PFSK-1 (cell line): ENCODE data around the gene ATXN2.

Experiments used
- FOXP2 ChIP-seq: optimal IDR thresholded peaks from 2 replicates; pipeline ENCODE3; 2011; ENCODE audit warnings: borderline replicate concordance, control low read depth, inconsistent platforms; ENCODE audit not compliant: insufficient read depth; ENCODE audit errors: extremely low read length, extremely low read depth
- POLR2AphosphoS5 ChIP-seq: IDR thresholded peaks from 2 replicates; pipeline ENCODE4 v1.6.1; 2012; ENCODE audit warnings: low read depth, mild to moderate bottlenecking, control low read depth, low read length, moderate library complexity
- SIN3A ChIP-seq: IDR thresholded peaks from 2 replicates; pipeline ENCODE4 v1.6.1; 2012; ENCODE audit warnings: mild to moderate bottlenecking, low read length, moderate library complexity, borderline replicate concordance; ENCODE audit not compliant: insufficient read depth
- TAF1 ChIP-seq: IDR thresholded peaks from 2 replicates; pipeline ENCODE4 v1.6.1; 2012; ENCODE audit warnings: low read length, control low read depth, borderline replicate concordance; ENCODE audit not compliant: insufficient read depth
- TF ChIP-seq, protein P1 (sequence below), 2 experiments: IDR thresholded peaks; 2 replicates each; pipeline versions ENCODE4 v1.6.1 to v1.8.0; 2011 to 2012; ENCODE audit warnings: low read depth in 2 of 2, low read length in 2 of 2, control low read depth in 1 of 2, inconsistent platforms in 1 of 2, mild to moderate bottlenecking in 1 of 2, moderate library complexity in 1 of 2; ENCODE audit not compliant: insufficient read depth in 1 of 2

Gene ATXN2

DNA sequence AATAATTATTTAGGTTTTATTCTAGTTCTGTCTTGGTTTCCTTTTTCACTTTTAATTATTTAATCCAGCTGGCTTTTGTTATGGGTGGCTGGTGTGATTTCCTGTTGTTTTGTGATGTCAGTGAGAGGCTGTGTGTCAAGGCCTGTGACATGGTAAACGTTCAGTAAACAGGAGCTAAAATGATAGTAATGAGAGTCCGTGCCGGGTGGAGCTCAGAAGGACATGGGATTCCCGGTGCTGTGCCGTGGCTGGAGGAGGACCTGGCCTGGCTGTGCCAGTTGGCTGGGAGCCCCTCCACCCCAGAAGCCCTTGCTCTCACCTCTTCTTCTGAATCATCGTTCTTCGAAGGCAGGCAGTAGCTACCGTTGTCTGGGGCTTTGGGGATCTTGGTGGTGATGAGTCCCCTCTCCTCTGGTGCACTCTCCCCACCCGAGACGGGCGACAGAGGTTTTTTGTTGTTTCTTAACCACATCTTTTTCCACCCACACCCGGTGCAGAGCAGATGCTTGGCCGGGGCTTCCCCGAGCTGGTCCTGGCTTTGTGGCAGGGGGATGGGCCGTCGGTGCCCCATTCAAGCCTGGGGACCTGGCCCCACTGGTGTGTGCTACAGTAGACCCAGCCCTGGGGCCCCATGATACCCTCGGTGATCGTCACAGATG is 164.3 kb downstream of the ATXN2 start:
- no peak for TF ChIP-seq POLR2AphosphoS5
- TF ChIP-seq FOXP2 = peak; percentile 74

DNA sequence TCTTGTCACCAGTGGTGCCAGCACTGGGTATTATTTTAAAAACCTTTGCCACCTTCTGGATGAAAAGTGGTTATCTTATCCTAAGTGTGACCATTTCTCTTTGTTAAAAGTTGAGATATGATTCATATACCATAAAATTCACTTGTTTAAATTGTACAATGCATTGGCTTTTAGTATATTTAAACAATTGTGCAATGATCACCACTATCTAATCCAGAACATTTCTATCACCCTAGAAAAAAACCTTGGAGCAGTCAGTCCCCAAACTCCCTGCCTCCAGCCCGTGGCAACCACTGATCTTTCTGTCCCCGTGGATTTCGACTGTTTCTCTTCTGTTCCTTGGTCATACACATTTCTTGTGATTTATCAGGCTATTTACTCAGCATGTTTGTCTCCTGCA is 165.1 kb downstream of the ATXN2 start:
- TF ChIP-seq POLR2AphosphoS5 = no peak
- no peak for TF ChIP-seq SIN3A
- no peak for TF ChIP-seq TAF1
- TF ChIP-seq, protein P1, sequence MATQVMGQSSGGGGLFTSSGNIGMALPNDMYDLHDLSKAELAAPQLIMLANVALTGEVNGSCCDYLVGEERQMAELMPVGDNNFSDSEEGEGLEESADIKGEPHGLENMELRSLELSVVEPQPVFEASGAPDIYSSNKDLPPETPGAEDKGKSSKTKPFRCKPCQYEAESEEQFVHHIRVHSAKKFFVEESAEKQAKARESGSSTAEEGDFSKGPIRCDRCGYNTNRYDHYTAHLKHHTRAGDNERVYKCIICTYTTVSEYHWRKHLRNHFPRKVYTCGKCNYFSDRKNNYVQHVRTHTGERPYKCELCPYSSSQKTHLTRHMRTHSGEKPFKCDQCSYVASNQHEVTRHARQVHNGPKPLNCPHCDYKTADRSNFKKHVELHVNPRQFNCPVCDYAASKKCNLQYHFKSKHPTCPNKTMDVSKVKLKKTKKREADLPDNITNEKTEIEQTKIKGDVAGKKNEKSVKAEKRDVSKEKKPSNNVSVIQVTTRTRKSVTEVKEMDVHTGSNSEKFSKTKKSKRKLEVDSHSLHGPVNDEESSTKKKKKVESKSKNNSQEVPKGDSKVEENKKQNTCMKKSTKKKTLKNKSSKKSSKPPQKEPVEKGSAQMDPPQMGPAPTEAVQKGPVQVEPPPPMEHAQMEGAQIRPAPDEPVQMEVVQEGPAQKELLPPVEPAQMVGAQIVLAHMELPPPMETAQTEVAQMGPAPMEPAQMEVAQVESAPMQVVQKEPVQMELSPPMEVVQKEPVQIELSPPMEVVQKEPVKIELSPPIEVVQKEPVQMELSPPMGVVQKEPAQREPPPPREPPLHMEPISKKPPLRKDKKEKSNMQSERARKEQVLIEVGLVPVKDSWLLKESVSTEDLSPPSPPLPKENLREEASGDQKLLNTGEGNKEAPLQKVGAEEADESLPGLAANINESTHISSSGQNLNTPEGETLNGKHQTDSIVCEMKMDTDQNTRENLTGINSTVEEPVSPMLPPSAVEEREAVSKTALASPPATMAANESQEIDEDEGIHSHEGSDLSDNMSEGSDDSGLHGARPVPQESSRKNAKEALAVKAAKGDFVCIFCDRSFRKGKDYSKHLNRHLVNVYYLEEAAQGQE (IDR thresholded peaks at IDR 0.05; ENCODE audit: insufficient read depth in 1 of 2, low read depth in 2 of 2, low read length in 2 of 2) = no peak
- TF ChIP-seq FOXP2 = no peak

DNA sequence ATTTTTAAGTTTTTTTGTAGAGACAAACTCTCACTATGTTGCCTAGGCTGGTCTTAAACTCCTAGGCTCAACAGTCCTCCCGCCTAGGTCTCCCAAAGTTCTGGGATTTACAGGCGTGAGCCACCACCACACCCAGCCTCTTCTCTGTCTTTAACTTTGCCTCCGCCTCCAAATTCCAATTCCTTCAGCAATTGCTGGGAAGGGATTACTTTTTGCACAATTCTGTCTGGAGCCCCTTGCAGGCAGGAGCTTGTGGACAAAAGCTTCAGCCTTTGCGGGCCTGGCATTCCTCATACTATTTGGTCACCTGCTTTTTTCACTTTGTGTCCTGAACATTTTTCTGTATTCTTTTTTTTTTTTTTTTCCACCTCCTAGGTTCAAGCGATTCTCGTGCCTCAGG is 167.3 kb downstream of the ATXN2 start:
- TF ChIP-seq, protein P1 (IDR thresholded peaks at IDR 0.05; ENCODE audit: insufficient read depth in 1 of 2, low read depth in 2 of 2, low read length in 2 of 2) = no peak
- TF ChIP-seq SIN3A (no peak), FOXP2 (no peak), TAF1 (no peak), POLR2AphosphoS5 (no peak)

DNA sequence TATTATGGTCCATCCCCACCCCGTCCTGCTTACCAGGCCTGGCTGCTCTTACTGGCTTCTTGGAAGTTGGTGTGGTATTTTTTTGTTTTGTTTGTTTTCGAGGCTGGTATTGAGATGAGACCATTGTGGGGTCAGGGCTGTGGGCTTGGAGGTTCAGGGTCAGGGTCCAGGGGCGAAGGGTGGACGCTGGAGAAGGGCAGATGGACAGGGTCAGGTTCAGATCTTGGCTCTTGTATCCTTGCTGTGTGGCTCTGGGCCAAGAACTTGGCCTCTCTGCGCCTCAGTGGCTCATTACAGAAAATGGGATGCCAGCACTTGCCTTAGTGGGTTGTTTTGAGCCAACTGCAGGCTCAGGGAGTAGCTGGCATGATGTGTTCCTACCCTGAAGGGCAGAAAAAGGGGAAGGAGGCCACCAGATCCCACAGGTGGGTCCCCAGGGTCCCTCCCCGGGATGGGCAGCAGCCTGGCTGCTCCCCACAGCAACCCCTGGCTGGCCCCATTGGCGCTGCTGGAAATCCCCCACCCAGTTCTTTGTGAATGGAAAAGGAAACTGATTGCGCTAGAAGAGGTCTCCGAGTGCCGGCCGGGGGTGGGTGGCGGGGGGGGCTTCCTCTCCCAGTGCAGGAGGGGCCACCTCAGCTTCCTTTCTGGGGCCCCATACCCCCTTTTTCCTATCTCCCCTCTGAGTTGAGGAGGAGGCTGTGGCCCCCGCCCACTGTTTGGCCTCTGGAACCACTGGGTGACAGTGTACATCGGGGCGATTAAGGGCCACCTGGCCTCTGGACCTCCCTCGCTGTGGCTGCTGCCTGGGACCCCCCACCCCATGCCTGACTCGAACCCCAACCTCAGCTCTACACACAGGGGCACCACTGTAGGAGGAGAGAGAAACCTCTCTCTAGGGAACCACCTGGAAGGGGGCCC is 168.4 kb downstream of the ATXN2 start:
- TF ChIP-seq TAF1 = no peak
- no peak for TF ChIP-seq POLR2AphosphoS5
- TF ChIP-seq, protein P1 (IDR thresholded peaks at IDR 0.05; ENCODE audit: insufficient read depth in 1 of 2, low read depth in 2 of 2, low read length in 2 of 2) = no peak
- no peak for TF ChIP-seq FOXP2
- TF ChIP-seq SIN3A = no peak

DNA sequence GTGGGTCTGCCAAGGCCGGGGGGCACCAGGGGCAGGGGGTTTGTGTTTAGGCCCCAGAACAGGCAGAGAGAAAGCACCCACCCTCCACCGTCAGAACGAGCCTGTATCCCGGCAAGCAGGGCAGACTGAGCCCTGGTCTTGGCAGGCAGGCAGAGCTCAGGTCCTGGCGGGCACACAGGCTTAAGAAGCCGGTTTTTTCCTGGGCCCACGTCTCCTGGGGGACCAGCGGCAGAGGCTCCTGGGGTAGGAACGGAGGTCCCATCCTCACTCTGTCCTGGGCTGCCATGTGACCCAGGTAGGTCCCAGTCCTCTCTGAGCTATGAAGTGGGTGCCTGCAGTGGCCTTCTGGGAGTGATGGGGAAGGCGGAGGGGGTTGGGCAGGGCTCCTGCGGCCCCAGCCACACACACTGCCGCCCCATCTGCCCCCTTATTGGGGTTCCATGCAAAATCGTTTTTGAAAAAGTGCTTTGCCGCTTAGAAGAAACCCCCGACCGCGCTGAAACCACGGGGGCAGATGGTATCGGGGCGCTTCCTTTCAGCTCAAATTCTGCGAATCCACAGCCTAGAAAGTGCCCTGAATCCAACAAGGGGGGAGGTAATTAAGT is 169.2 kb downstream of the ATXN2 start:
- no peak for TF ChIP-seq FOXP2
- no peak for TF ChIP-seq SIN3A
- TF ChIP-seq, protein P1 (IDR thresholded peaks at IDR 0.05; ENCODE audit: insufficient read depth in 1 of 2, low read depth in 2 of 2, low read length in 2 of 2) = no peak
- TF ChIP-seq POLR2AphosphoS5 = no peak
- no peak for TF ChIP-seq TAF1
